ENCODE data around the gene RBBP8NL. TPM values are rescaled to one million over a fixed set of nuclear protein-coding genes. Genes with fewer than 3 reads are reported as not detected.
A peak's percentile ranks its signal among the peaks of the same experiment; 100 is the strongest.

The RBBP8NL gene
- total and polyA plus RNA-seq, 9 of the 15 experiments (the other 6 are each of a cell fraction or from before 2014, with no cell fraction given), result not detected

DNA sequence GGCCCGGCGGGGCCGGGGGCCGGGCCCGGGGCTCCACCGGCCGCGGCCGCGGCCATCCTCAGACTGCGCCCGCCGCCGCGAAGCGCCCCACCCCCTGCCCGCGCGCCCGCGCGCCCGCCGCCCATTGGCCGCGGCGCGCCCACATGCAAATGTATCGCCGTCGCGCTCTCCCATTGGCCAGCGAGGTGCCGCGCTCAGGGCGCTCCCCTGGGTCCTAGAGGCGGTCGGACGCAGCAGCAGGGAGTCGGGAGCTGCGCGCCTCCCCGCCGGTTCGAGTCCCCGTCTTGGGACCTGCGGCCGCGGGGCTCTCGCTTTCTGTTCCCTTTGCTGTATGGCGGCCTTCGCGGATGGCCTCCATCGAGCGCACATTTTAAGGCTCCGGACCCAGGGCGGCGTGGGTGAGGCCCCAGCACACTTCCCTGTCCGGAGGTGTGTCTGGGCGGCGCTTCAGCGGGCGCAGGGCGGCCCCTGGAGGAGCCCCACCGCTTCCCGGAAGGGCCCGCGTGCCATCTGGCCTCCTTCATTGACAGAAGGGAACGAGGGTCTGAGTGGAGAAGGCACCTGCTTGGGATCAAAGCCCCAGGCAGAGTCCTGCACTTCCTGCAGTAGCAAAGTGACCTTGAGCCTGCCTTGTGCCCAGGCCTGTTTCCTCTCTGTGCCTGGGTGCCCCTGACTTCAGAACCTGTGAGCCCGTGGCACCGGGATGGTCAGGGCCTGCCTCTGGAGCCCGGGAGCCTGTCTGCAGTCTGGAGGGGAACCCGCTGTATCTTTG, 19.9 kb downstream of the RBBP8NL start, which contains the start of gene CABLES2 (continued):
- TF ChIP-seq, protein P1, sequence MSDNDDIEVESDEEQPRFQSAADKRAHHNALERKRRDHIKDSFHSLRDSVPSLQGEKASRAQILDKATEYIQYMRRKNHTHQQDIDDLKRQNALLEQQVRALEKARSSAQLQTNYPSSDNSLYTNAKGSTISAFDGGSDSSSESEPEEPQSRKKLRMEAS (CRISPR knock-in tag; IDR thresholded peaks at IDR 0.05), result peak; percentile 78
- no peak for TF ChIP-seq TGIF2 (CRISPR knock-in tag; IDR thresholded peaks at IDR 0.05)
- TF ChIP-seq, protein P2, sequence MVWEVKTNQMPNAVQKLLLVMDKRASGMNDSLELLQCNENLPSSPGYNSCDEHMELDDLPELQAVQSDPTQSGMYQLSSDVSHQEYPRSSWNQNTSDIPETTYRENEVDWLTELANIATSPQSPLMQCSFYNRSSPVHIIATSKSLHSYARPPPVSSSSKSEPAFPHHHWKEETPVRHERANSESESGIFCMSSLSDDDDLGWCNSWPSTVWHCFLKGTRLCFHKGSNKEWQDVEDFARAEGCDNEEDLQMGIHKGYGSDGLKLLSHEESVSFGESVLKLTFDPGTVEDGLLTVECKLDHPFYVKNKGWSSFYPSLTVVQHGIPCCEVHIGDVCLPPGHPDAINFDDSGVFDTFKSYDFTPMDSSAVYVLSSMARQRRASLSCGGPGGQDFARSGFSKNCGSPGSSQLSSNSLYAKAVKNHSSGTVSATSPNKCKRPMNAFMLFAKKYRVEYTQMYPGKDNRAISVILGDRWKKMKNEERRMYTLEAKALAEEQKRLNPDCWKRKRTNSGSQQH (CRISPR knock-in tag; IDR thresholded peaks at IDR 0.05), result peak; percentile 65; the same call in 1 of the 2 replicates
- TF ChIP-seq ZKSCAN1 (IDR thresholded peaks at IDR 0.05; ENCODE audit: low read depth, low read length), result peak; percentile 37; the same call in 1 of the 2 replicates
- TF ChIP-seq TEAD4 (IDR thresholded peaks at IDR 0.05; ENCODE audit: low read length), result no peak
- no peak for TF ChIP-seq TEAD4 (CRISPR knock-in tag; IDR thresholded peaks at IDR 0.05; ENCODE audit: borderline replicate concordance)
- TF ChIP-seq SOX6 (IDR thresholded peaks at IDR 0.05), result peak; percentile 63; the same call in 1 of the 2 replicates
- TF ChIP-seq PCBP2 (IDR thresholded peaks at IDR 0.05; ENCODE audit: low read depth, low read length, poor library complexity, severe bottlenecking), result no peak
- TF ChIP-seq CREB1 (IDR thresholded peaks at IDR 0.05), result peak; percentile 45
- peak; percentile 70; the same call in 1 of the 2 replicates for TF ChIP-seq CREB1 (CRISPR knock-in tag; IDR thresholded peaks at IDR 0.05)
- no peak for TF ChIP-seq BMI1 (IDR thresholded peaks at IDR 0.05; ENCODE audit: low read length)
- TF ChIP-seq BRD4 (IDR thresholded peaks at IDR 0.05), result no peak
- TF ChIP-seq SMARCB1 (IDR thresholded peaks at IDR 0.05; ENCODE audit: insufficient read length, low read depth), result peak; percentile 91
- 0 out of 2 replicates have a peak, but pooled peaks have one; percentile 16 for TF ChIP-seq SPI1 (IDR thresholded peaks at IDR 0.05; ENCODE audit: borderline replicate concordance, low read depth, low read length)
- TF ChIP-seq ZNF253 (CRISPR knock-in tag; conservative IDR thresholded peaks at IDR 0.05), result no peak
- TF ChIP-seq NFXL1 (CRISPR knock-in tag; IDR thresholded peaks at IDR 0.05), result no peak
- no peak for TF ChIP-seq ZNF778 (CRISPR knock-in tag; IDR thresholded peaks at IDR 0.05)
- no peak for TF ChIP-seq ZNF184 (CRISPR knock-in tag; IDR thresholded peaks at IDR 0.05)
- peak; percentile 86 for TF ChIP-seq SMAD4 (CRISPR knock-in tag; conservative IDR thresholded peaks at IDR 0.05)
- no peak for TF ChIP-seq CBX5 (IDR thresholded peaks at IDR 0.05; ENCODE audit: borderline replicate concordance, low read depth)
- TF ChIP-seq, protein P3, sequence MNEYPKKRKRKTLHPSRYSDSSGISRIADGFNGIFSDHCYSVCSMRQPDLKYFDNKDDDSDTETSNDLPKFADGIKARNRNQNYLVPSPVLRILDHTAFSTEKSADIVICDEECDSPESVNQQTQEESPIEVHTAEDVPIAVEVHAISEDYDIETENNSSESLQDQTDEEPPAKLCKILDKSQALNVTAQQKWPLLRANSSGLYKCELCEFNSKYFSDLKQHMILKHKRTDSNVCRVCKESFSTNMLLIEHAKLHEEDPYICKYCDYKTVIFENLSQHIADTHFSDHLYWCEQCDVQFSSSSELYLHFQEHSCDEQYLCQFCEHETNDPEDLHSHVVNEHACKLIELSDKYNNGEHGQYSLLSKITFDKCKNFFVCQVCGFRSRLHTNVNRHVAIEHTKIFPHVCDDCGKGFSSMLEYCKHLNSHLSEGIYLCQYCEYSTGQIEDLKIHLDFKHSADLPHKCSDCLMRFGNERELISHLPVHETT (CRISPR knock-in tag; conservative IDR thresholded peaks at IDR 0.05 in 1 of 2, IDR thresholded peaks at IDR 0.05 in 1 of 2), result peak in 1 of 2 experiments; percentile 43; a peak in 1 of 4 replicates
- TF ChIP-seq STAT5B (CRISPR knock-in tag; IDR thresholded peaks at IDR 0.05), result no peak
- no peak for TF ChIP-seq ZNF408 (CRISPR knock-in tag; IDR thresholded peaks at IDR 0.05; ENCODE audit: low read depth)
- TF ChIP-seq HDAC6 (IDR thresholded peaks at IDR 0.05; ENCODE audit: low read depth, low read length), result no peak

All from K562 (cell line).